ENCODE measurements around the gene NUDT6.
A peak's percentile ranks its signal among the peaks of the same experiment; 100 is the strongest.

Gene NUDT6

DNA sequence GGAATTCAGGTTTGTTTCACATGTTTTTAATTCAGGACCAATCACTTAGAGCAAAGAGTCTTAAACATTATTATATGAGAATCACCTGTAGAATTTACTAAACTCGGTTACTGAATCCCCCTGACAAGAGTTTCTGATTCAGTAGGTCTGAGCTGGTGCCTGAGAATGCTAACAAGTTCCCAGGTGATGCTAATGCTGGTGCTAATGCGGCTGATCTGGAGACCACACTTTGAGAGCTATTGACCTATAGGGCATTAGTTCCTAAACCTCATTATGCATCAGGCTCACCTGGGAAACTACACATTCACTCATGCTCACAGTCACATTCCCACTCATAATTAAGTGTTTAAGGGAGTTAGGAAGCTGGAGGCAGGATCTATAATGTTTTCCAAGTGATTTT, 36.1 kb upstream of the NUDT6 start:
- Histone ChIP-seq H3K79me1 (ENCODE audit: low read length) (no peaks in the 10 kb centered on the region), H3K9me3 (ENCODE audit: insufficient read depth, low read depth, low read length) (peaks cover 2% of the 10 kb centered on the region), H3K36me3 (ENCODE audit: control insufficient read depth in 1 of 2, insufficient read depth in 2 of 2, low read length in 2 of 2) (peaks cover 0 to 6% of the 10 kb centered on the region in 2 experiments), H3K79me2 (ENCODE audit: control insufficient read depth, insufficient read depth, low read length, poor library complexity) (no peaks in the 10 kb centered on the region), H3K4me1 (ENCODE audit: control insufficient read depth in 1 of 2, insufficient read depth in 2 of 2, low read length in 2 of 2) (no peaks in the 10 kb centered on the region), H2AK5ac (ENCODE audit: low read length) (no peak overlapping the region), H4K91ac (ENCODE audit: low read depth, low read length) (no peak overlapping the region), H3K27me3 (ENCODE audit: insufficient read depth, low read length) (no peaks in the 10 kb centered on the region), H3K4me2 (ENCODE audit: low read length) (no peak overlapping the region), H3K14ac (ENCODE audit: low read length) (no peak overlapping the region), H3K23ac (ENCODE audit: low read length) (no peak overlapping the region), H4K8ac (ENCODE audit: low read depth, low read length) (no peak overlapping the region), H4K12ac (ENCODE audit: low read depth, low read length) (no peak overlapping the region), H3K18ac (ENCODE audit: low read length) (no peak overlapping the region), H3K4ac (ENCODE audit: low read depth, low read length) (no peak overlapping the region), H3K4me3 (ENCODE audit: low read depth, low read length) (no peak overlapping the region), H2BK5ac (ENCODE audit: low read depth, low read length, poor library complexity) (no peak overlapping the region), H2BK12ac (ENCODE audit: low read length) (no peak overlapping the region), H3K27ac (ENCODE audit: low read depth, low read length) (no peak overlapping the region), H2BK120ac (ENCODE audit: insufficient read depth, low read length, poor library complexity) (no peak overlapping the region), H3K9ac (ENCODE audit: low read length) (no peak overlapping the region), H2AFZ (ENCODE audit: insufficient read depth, low read length, poor library complexity) (no peak overlapping the region)
- DNase-seq = no peak
- no CpG with 5 or more reads among the region's 2 CpGs for WGBS (ENCODE audit: extremely low coverage, insufficient coverage, insufficient read length)

DNA sequence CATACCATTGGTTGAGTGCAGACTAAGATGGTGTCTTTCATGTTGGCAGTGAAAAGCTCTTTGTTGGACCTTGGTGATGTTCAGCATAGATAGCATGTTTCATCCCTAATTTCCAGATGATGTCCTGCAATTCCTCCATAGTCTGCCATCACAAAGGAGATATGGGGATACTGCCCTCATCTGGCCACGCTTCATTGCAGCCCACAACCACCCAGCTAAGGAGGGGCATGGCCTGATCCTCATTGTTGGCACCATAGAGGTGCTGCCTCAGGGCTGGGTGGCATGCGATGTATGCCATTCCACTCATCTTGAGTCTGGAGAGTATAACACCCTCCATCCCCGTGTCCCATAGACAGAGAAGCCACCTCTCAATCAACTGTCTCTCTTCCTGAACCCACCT, 31.5 kb upstream of the NUDT6 start:
- H4K12ac ChIP-seq (ENCODE audit: low read depth, low read length) = no peak overlapping the region
- H3K14ac ChIP-seq (ENCODE audit: low read length) = no peak overlapping the region
- peaks cover 7 to 37% of the 10 kb centered on the region in 2 experiments for H3K36me3 ChIP-seq (ENCODE audit: control insufficient read depth in 1 of 2, insufficient read depth in 2 of 2, low read length in 2 of 2)
- no peak overlapping the region for H3K4me2 ChIP-seq (ENCODE audit: low read length)
- no peak overlapping the region for H2AK5ac ChIP-seq (ENCODE audit: low read length)
- no peak overlapping the region for H3K18ac ChIP-seq (ENCODE audit: low read length)
- no peak overlapping the region for H2BK12ac ChIP-seq (ENCODE audit: low read length)
- no peak overlapping the region for H3K9ac ChIP-seq (ENCODE audit: low read length)
- H4K91ac ChIP-seq (ENCODE audit: low read depth, low read length) = no peak overlapping the region
- H3K79me2 ChIP-seq (ENCODE audit: control insufficient read depth, insufficient read depth, low read length, poor library complexity) = no peaks in the 10 kb centered on the region
- H2BK5ac ChIP-seq (ENCODE audit: low read depth, low read length, poor library complexity) = no peak overlapping the region
- H3K27ac ChIP-seq (ENCODE audit: low read depth, low read length) = no peak overlapping the region
- WGBS (ENCODE audit: extremely low coverage, insufficient coverage, insufficient read length) = no CpG with 5 or more reads among the region's 3 CpGs
- H3K4ac ChIP-seq (ENCODE audit: low read depth, low read length) = no peak overlapping the region
- H3K23ac ChIP-seq (ENCODE audit: low read length) = no peak overlapping the region
- H3K4me1 ChIP-seq (ENCODE audit: control insufficient read depth in 1 of 2, insufficient read depth in 2 of 2, low read length in 2 of 2) = peaks cover 0 to 3% of the 10 kb centered on the region in 2 experiments
- no peak for DNase-seq
- H3K27me3 ChIP-seq (ENCODE audit: insufficient read depth, low read length) = no peaks in the 10 kb centered on the region
- H2BK120ac ChIP-seq (ENCODE audit: insufficient read depth, low read length, poor library complexity) = no peak overlapping the region
- no peaks in the 10 kb centered on the region for H3K79me1 ChIP-seq (ENCODE audit: low read length)
- H4K8ac ChIP-seq (ENCODE audit: low read depth, low read length) = no peak overlapping the region
- no peak overlapping the region for H3K4me3 ChIP-seq (ENCODE audit: low read depth, low read length)
- H3K9me3 ChIP-seq (ENCODE audit: insufficient read depth, low read depth, low read length) = peaks cover 3% of the 10 kb centered on the region
- H2AFZ ChIP-seq (ENCODE audit: insufficient read depth, low read length, poor library complexity) = no peak overlapping the region

DNA sequence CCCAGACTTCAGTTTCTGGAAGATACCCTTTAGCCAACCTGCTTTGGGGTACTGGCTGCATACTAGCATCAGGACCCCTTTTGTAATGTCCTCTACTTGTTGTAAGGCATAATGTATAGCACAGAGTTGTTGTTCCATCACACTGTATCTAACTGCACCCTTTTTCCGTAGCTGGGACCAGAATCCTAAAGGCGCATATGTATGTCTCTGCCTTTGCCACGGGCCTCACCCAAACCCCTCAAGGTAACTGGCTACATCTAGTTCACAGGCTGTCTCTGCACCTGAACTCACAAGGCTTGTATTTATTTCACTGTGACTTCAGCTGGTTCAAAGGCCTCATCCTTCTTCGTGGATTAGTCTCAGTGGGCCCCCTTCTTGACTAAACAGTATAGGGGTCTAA, 29.6 kb upstream of the NUDT6 start:
- no peak overlapping the region for H2BK5ac ChIP-seq (ENCODE audit: low read depth, low read length, poor library complexity)
- H4K8ac ChIP-seq (ENCODE audit: low read depth, low read length) = no peak overlapping the region
- H3K18ac ChIP-seq (ENCODE audit: low read length) = no peak overlapping the region
- no peaks in the 10 kb centered on the region for H3K79me1 ChIP-seq (ENCODE audit: low read length)
- H2BK12ac ChIP-seq (ENCODE audit: low read length) = no peak overlapping the region
- H3K27me3 ChIP-seq (ENCODE audit: insufficient read depth, low read length) = no peaks in the 10 kb centered on the region
- no peak overlapping the region for H3K23ac ChIP-seq (ENCODE audit: low read length)
- no peaks in the 10 kb centered on the region for H3K79me2 ChIP-seq (ENCODE audit: control insufficient read depth, insufficient read depth, low read length, poor library complexity)
- H3K4me1 ChIP-seq (ENCODE audit: control insufficient read depth in 1 of 2, insufficient read depth in 2 of 2, low read length in 2 of 2) = peaks cover 0 to 3% of the 10 kb centered on the region in 2 experiments
- no peak for DNase-seq
- no peak overlapping the region for H2AFZ ChIP-seq (ENCODE audit: insufficient read depth, low read length, poor library complexity)
- H2BK120ac ChIP-seq (ENCODE audit: insufficient read depth, low read length, poor library complexity) = no peak overlapping the region
- no peak overlapping the region for H3K9ac ChIP-seq (ENCODE audit: low read length)
- no CpG with 5 or more reads among the region's 4 CpGs for WGBS (ENCODE audit: extremely low coverage, insufficient coverage, insufficient read length)
- H3K27ac ChIP-seq (ENCODE audit: low read depth, low read length) = no peak overlapping the region
- H4K91ac ChIP-seq (ENCODE audit: low read depth, low read length) = no peak overlapping the region
- H3K9me3 ChIP-seq (ENCODE audit: insufficient read depth, low read depth, low read length) = peaks cover 3% of the 10 kb centered on the region
- no peak overlapping the region for H3K4me2 ChIP-seq (ENCODE audit: low read length)
- H3K4me3 ChIP-seq (ENCODE audit: low read depth, low read length) = no peak overlapping the region
- no peak overlapping the region for H2AK5ac ChIP-seq (ENCODE audit: low read length)
- no peak overlapping the region for H3K4ac ChIP-seq (ENCODE audit: low read depth, low read length)
- no peak overlapping the region for H4K12ac ChIP-seq (ENCODE audit: low read depth, low read length)
- peaks cover 13 to 45% of the 10 kb centered on the region in 2 experiments for H3K36me3 ChIP-seq (ENCODE audit: control insufficient read depth in 1 of 2, insufficient read depth in 2 of 2, low read length in 2 of 2)
- no peak overlapping the region for H3K14ac ChIP-seq (ENCODE audit: low read length)

GRCh38 chr4:122948671-122949070, 26.3 kb upstream of the NUDT6 start:
- Histone ChIP-seq H4K12ac (ENCODE audit: low read depth, low read length) (no peak overlapping the region), H3K9ac (ENCODE audit: low read length) (no peak overlapping the region), H2BK120ac (ENCODE audit: insufficient read depth, low read length, poor library complexity) (no peak overlapping the region), H2AFZ (ENCODE audit: insufficient read depth, low read length, poor library complexity) (no peak overlapping the region), H2BK12ac (ENCODE audit: low read length) (no peak overlapping the region), H3K36me3 (ENCODE audit: control insufficient read depth in 1 of 2, insufficient read depth in 2 of 2, low read length in 2 of 2) (peaks cover 13 to 39% of the 10 kb centered on the region in 2 experiments), H3K23ac (ENCODE audit: low read length) (no peak overlapping the region), H3K4ac (ENCODE audit: low read depth, low read length) (no peak overlapping the region), H3K27ac (ENCODE audit: low read depth, low read length) (no peak overlapping the region), H3K79me2 (ENCODE audit: control insufficient read depth, insufficient read depth, low read length, poor library complexity) (no peaks in the 10 kb centered on the region), H3K4me3 (ENCODE audit: low read depth, low read length) (no peak overlapping the region), H4K8ac (ENCODE audit: low read depth, low read length) (no peak overlapping the region), H4K91ac (ENCODE audit: low read depth, low read length) (no peak overlapping the region), H3K9me3 (ENCODE audit: insufficient read depth, low read depth, low read length) (peaks cover 1% of the 10 kb centered on the region), H3K14ac (ENCODE audit: low read length) (no peak overlapping the region), H3K79me1 (ENCODE audit: low read length) (no peaks in the 10 kb centered on the region), H3K4me2 (ENCODE audit: low read length) (no peak overlapping the region), H2BK5ac (ENCODE audit: low read depth, low read length, poor library complexity) (no peak overlapping the region), H2AK5ac (ENCODE audit: low read length) (no peak overlapping the region), H3K18ac (ENCODE audit: low read length) (no peak overlapping the region), H3K27me3 (ENCODE audit: insufficient read depth, low read length) (no peaks in the 10 kb centered on the region), H3K4me1 (ENCODE audit: control insufficient read depth in 1 of 2, insufficient read depth in 2 of 2, low read length in 2 of 2) (peaks cover 0 to 3% of the 10 kb centered on the region in 2 experiments)
- WGBS (ENCODE audit: extremely low coverage, insufficient coverage, insufficient read length) = no CpG with 5 or more reads among the region's 4 CpGs
- DNase-seq = peak; percentile 57 to 82

Data from trophoblast cell (in vitro differentiated cells and primary cell).